H1 (cell line): Measurements from ENCODE around the gene TTC38. TPM values are rescaled to one million over a fixed set of nuclear protein-coding genes. Genes with fewer than 3 reads are reported as not detected.

Experiments used
- CTCF ChIA-PET: fragments of 300-600 bp; sonication (Branson Sonifier 250); formaldehyde crosslinking; loops from one replicate; lab custom pipeline; 2021; ENCODE audit not compliant: partially characterized antibody; lab: Charles Lee
- POLR2A ChIA-PET: fragments of 300-600 bp; sonication (Branson Sonifier 250); formaldehyde crosslinking; loops from one replicate; lab custom pipeline; 2021; ENCODE audit warnings: inconsistent platforms; ENCODE audit not compliant: partially characterized antibody; lab: Charles Lee
- DNase-seq, 2 experiments: peaks; one replicate each; pipeline versions ENCODE4 v3.0.0 to v3.0.0-alpha.2; 2010 to 2022; ENCODE audit warnings: low spot score in 2 of 2, low read depth in 1 of 2, mixed read lengths in 1 of 2
- FAIRE-seq: peaks from 2 replicates; lab custom pipeline; 2011; peaks lifted over from hg19 to GRCh38; lab: Jason Lieb, UNC
- H2AFZ ChIP-seq: 2 replicates; pipeline ENCODE4 v1.8.1; 2012; ENCODE audit warnings: low read length, inconsistent platforms
- H2AK5ac ChIP-seq: 2 replicates; pipeline ENCODE4 v1.6.1; 2013; ENCODE audit warnings: low read depth, low read length
- H2BK120ac ChIP-seq: replicated peaks from 2 replicates; pipeline ENCODE3; 2013; ENCODE audit warnings: low read depth, low read length, inconsistent platforms
- H2BK12ac ChIP-seq: 2 replicates; pipeline ENCODE4 v1.6.1; 2013; ENCODE audit warnings: low read depth, low read length
- H2BK15ac ChIP-seq: 2 replicates; pipeline ENCODE4 v1.6.1; 2013; ENCODE audit warnings: low read length
- H2BK20ac ChIP-seq: 2 replicates; pipeline ENCODE4 v1.6.1; 2013; ENCODE audit warnings: low read length
- H2BK5ac ChIP-seq: 2 replicates; pipeline ENCODE4 v1.6.1; 2013; ENCODE audit warnings: low read depth, low read length
- H3K14ac ChIP-seq: 2 replicates; pipeline ENCODE4 v1.6.1; 2013; ENCODE audit warnings: inconsistent platforms; ENCODE audit not compliant: insufficient read length
- H3K18ac ChIP-seq: 2 replicates; pipeline ENCODE4 v1.6.1; 2013; ENCODE audit warnings: low read length; ENCODE audit errors: extremely low read depth
- H3K23ac ChIP-seq: 2 replicates; pipeline ENCODE4 v1.6.1; 2013; ENCODE audit warnings: inconsistent platforms; ENCODE audit not compliant: insufficient read length
- H3K23me2 ChIP-seq: 2 replicates; pipeline ENCODE4 v1.6.1; 2013; ENCODE audit warnings: low read depth, low read length
- H3K27ac ChIP-seq: 2 replicates; pipeline ENCODE4 v1.6.1; 2011; ENCODE audit warnings: low read depth, low read length, inconsistent platforms
- H3K27me3 ChIP-seq, 4 experiments: replicated peaks in 1 of 4; 1 replicate in 1 of 4; 2 replicates in 3 of 4; pipeline versions ENCODE4 v1.6.1 to v1.8.1; 2011 to 2013; ENCODE audit warnings: low read length in 3 of 4, mild to moderate bottlenecking in 3 of 4, inconsistent platforms in 2 of 4, mixed read lengths in 2 of 4, moderate library complexity in 1 of 4; ENCODE audit not compliant: control insufficient read depth in 3 of 4, insufficient read depth in 3 of 4; ENCODE audit errors: extremely low read depth in 1 of 4
- H3K36me3 ChIP-seq, 4 experiments: 2 replicates each; pipeline versions ENCODE4 v1.6.1 to v1.8.1; 2011 to 2013; ENCODE audit warnings: mild to moderate bottlenecking in 4 of 4, low read length in 3 of 4, moderate library complexity in 2 of 4, control low read depth in 1 of 4, inconsistent platforms in 1 of 4; ENCODE audit not compliant: insufficient read depth in 4 of 4, control insufficient read depth in 2 of 4
- H3K4ac ChIP-seq: replicated peaks from 2 replicates; pipeline ENCODE3; 2013; ENCODE audit warnings: low read length, low read depth, mixed read lengths, inconsistent platforms; ENCODE audit not compliant: insufficient read length
- H3K4me1 ChIP-seq, 4 experiments: replicated peaks in 1 of 4; 1 replicate in 1 of 4; 2 replicates in 3 of 4; pipeline versions ENCODE4 v1.6.1 to v1.8.1; 2011 to 2013; ENCODE audit warnings: low read length in 3 of 4, inconsistent platforms in 2 of 4, mixed read lengths in 1 of 4; ENCODE audit not compliant: insufficient read depth in 4 of 4, control insufficient read depth in 3 of 4
- H3K4me2 ChIP-seq, 2 experiments: 2 replicates each; pipeline versions ENCODE4 v1.6.1 to v1.8.1; 2011 to 2013; ENCODE audit warnings: low read depth in 2 of 2, low read length in 2 of 2, control low read depth in 1 of 2, inconsistent platforms in 1 of 2, mild to moderate bottlenecking in 1 of 2; ENCODE audit not compliant: insufficient read depth in 1 of 2
- H3K4me3 ChIP-seq, 4 experiments: fragments of 200-600, 300-600 bp in 1 of 4; sonication (generic), shearing (Covaris generic), sonication (Bioruptor Twin) in 1 of 4; 2 replicates each; pipeline versions ENCODE4 v1.5.1 to v1.8.1; 2011 to 2016; ENCODE audit warnings: low read length in 4 of 4, low read depth in 3 of 4, control low read depth in 2 of 4, inconsistent platforms in 2 of 4, mild to moderate bottlenecking in 2 of 4, mixed read lengths in 1 of 4, moderate library complexity in 1 of 4; ENCODE audit not compliant: insufficient read depth in 2 of 4; ENCODE audit errors: extremely low read depth in 1 of 4
- H3K56ac ChIP-seq: replicated peaks from 2 replicates; pipeline ENCODE3; 2013; ENCODE audit warnings: low read depth, mild to moderate bottlenecking, mixed read lengths, low read length, inconsistent platforms; ENCODE audit not compliant: insufficient read length
- H3K79me1 ChIP-seq: 2 replicates; pipeline ENCODE4 v1.6.1; 2013; ENCODE audit warnings: low read depth, low read length, control low read depth
- H3K79me2 ChIP-seq, 2 experiments: 2 replicates each; pipeline versions ENCODE4 v1.6.1 to v1.8.1; 2012 to 2013; ENCODE audit warnings: low read length in 2 of 2, mild to moderate bottlenecking in 2 of 2, inconsistent platforms in 1 of 2; ENCODE audit not compliant: insufficient read depth in 2 of 2, control insufficient read depth in 1 of 2
- H3K9ac ChIP-seq, 4 experiments: replicated peaks in 1 of 4; 1 replicate in 1 of 4; 2 replicates in 3 of 4; pipeline versions ENCODE4 v1.6.1 to v1.8.1; 2011 to 2013; ENCODE audit warnings: low read depth in 3 of 4, low read length in 3 of 4, control low read depth in 2 of 4, mild to moderate bottlenecking in 2 of 4, moderate library complexity in 2 of 4, inconsistent platforms in 1 of 4; ENCODE audit errors: extremely low read depth in 1 of 4
- H3K9me3 ChIP-seq, 2 experiments: 2 replicates each; pipeline versions ENCODE4 v1.6.1 to v1.8.1; 2012 to 2013; ENCODE audit warnings: mild to moderate bottlenecking in 2 of 2, moderate library complexity in 2 of 2, control low read depth in 1 of 2, inconsistent platforms in 1 of 2, low read depth in 1 of 2, low read length in 1 of 2, mixed read lengths in 1 of 2; ENCODE audit not compliant: insufficient read depth in 2 of 2
- H4K20me1 ChIP-seq, 2 experiments: replicated peaks in 1 of 2; 2 replicates each; pipeline versions ENCODE3 to v1.8.1; 2011 to 2013; ENCODE audit warnings: inconsistent platforms in 2 of 2, low read length in 2 of 2, mild to moderate bottlenecking in 1 of 2; ENCODE audit not compliant: insufficient read depth in 2 of 2, control insufficient read depth in 1 of 2
- H4K5ac ChIP-seq: 2 replicates; pipeline ENCODE4 v1.6.1; 2013; ENCODE audit warnings: low read length, low read depth, mixed read lengths, inconsistent platforms; ENCODE audit not compliant: insufficient read length
- H4K8ac ChIP-seq: 2 replicates; pipeline ENCODE4 v1.8.0; 2013; ENCODE audit warnings: mild to moderate bottlenecking, moderate library complexity, low read length, inconsistent platforms; ENCODE audit not compliant: insufficient read depth; ENCODE audit errors: extremely low read depth
- H4K91ac ChIP-seq: replicated peaks from 2 replicates; pipeline ENCODE3; 2013; ENCODE audit warnings: low read length, mixed read lengths, inconsistent platforms; ENCODE audit not compliant: insufficient read length
- BACH1 ChIP-seq: IDR thresholded peaks from 2 replicates; pipeline ENCODE4 v1.6.1; 2012; ENCODE audit warnings: low read length, improper control_type of control experiment
- BRCA1 ChIP-seq: IDR thresholded peaks from 2 replicates; pipeline ENCODE4 v1.6.1; 2012; ENCODE audit warnings: low read depth, low read length, improper control_type of control experiment
- CTBP2 ChIP-seq: IDR thresholded peaks from 2 replicates; pipeline ENCODE4 v1.7.0; 2011; ENCODE audit warnings: borderline replicate concordance, mild to moderate bottlenecking, moderate library complexity, mixed read lengths, low read length; ENCODE audit not compliant: insufficient read depth, insufficient read length
- POLR2A ChIP-seq, 2 experiments: IDR thresholded peaks; 1 replicate in 1 of 2; 2 replicates in 1 of 2; pipeline ENCODE4 v1.6.1; 2011; ENCODE audit warnings: low read depth in 2 of 2, low read length in 2 of 2, mild to moderate bottlenecking in 2 of 2; ENCODE audit errors: control extremely low read depth in 1 of 2
- RFX5 ChIP-seq: IDR thresholded peaks from 2 replicates; pipeline ENCODE4 v1.6.1; 2011; ENCODE audit warnings: low read depth, low read length, improper control_type of control experiment, borderline replicate concordance
- TAF7 ChIP-seq: optimal IDR thresholded peaks from 2 replicates; pipeline ENCODE3; 2011; ENCODE audit warnings: low read depth, mild to moderate bottlenecking, inconsistent platforms, low read length, moderate library complexity, borderline replicate concordance
- WGBS, 2 experiments: shearing (Covaris generic) in 1 of 2; methylation state at CpG; one replicate each; pipeline versions ENCODE4 v1.1.6 to v1.1.7; 2013 to 2015; ENCODE audit warnings: low lambda C conversion rate in 2 of 2, mixed read lengths in 2 of 2, inconsistent platforms in 1 of 2, low coverage in 1 of 2, missing lambda C conversion rate in 1 of 2; ENCODE audit not compliant: insufficient replicate concordance in 2 of 2, insufficient coverage in 1 of 2, insufficient read length in 1 of 2; ENCODE audit errors: extremely low coverage in 1 of 2, missing lambda C conversion rate in 1 of 2; 5-methylcytosine and 5-hydroxymethylcytosine counted together
- polyA plus RNA-seq, 7 experiments: library from polyadenylated mRNA; depleted of rRNA in 3 of 7; stranded (reverse) in 5 of 7; unstranded in 2 of 7; fragments of >200 nt in 5 of 7; fragments of 200-250 nt in 2 of 7; gene quantifications; 1 replicate in 5 of 7; 2 replicates in 1 of 7; 4 replicates in 1 of 7; pipeline versions ENCODE4 v1.2.1 to v1.2.3, GENCODE V29; 2011 to 2013; ENCODE audit warnings: missing spikeins in 2 of 7, mixed read lengths in 2 of 7
- total RNA-seq: library from RNA; stranded (reverse); fragmentation: NEBNext Ultra II Directional; extraction: Animal tissue kit (Norgen Biotek cat#: 25700); gene quantifications from 2 replicates; pipeline ENCODE4 v1.2.1, GENCODE V29; 2021

The TTC38 gene
- total and polyA plus RNA-seq, 2 of the 8 experiments (the other 6 are each of a cell fraction or from before 2014, with no cell fraction given), result 25.3 to 34.8 TPM

- Histone ChIP-seq H3K9ac (no peak overlapping the region), H3K79me1 (no peaks in the 10 kb centered on the region; the same call in 1 of the 2 replicates), H3K4me2 (peak overlapping the region in 1 of 2 experiments; percentile 62; a peak in 1 of 4 replicates), H3K4me1 (peaks cover 0 to 4% (median 2%) of the 10 kb centered on the region in 4 experiments; a peak in 4 of 7 replicates), H3K27ac (no peak overlapping the region), H3K4me3 (no peak overlapping the region; a peak in 1 of 8 replicates), H3K27me3 (peaks cover 0 to 6% (median 2%) of the 10 kb centered on the region in 4 experiments; a peak in 2 of 7 replicates), H3K79me2 (no peaks in the 10 kb centered on the region), H4K5ac (no peak overlapping the region), H3K4ac (no peak overlapping the region), H3K14ac (no peak overlapping the region), H2AFZ (no peak overlapping the region), H3K23me2 (peaks cover 5% of the 10 kb centered on the region; the same call in 1 of the 2 replicates), H3K18ac (no peak overlapping the region), H4K91ac (no peak overlapping the region), H3K36me3 (no peaks in the 10 kb centered on the region), H3K23ac (no peak overlapping the region), H2BK5ac (no peak overlapping the region), H2AK5ac (no peak overlapping the region), H3K9me3 (no peaks in the 10 kb centered on the region; a peak in 1 of 4 replicates), H4K8ac (no peak overlapping the region), H3K56ac (no peak overlapping the region), H2BK12ac (no peak overlapping the region), H2BK15ac (no peak overlapping the region), H2BK20ac (no peak overlapping the region), H4K20me1 (no peaks in the 10 kb centered on the region), H2BK120ac (no peak overlapping the region)
- WGBS, 2 experiments, result 85% methylated on average over 9 of the region's 9 CpGs; no CpG with 5 or more reads in 1 of the 2 experiments
- FAIRE-seq (no peak), DNase-seq (no peak)
- POLR2A ChIA-PET, result no interaction called here
- TF ChIP-seq RFX5 (no peak), BACH1 (no peak), BRCA1 (no peak), CTBP2 (no peak), POLR2A (IDR thresholded peaks at IDR 0.05; ENCODE audit: control extremely low read depth in 1 of 2, low read depth in 2 of 2, low read length in 2 of 2) (no peak), TAF7 (no peak)
- CTCF ChIA-PET, result interaction anchor here (0.8 to 0.9 kb wide), 2 partner anchors 48 to 135 kb away, joined by 3 read pairs; no protein-coding TSS in a partner anchor
Observed at GRCh38 chr22:46251816-46252380, 15.9 kb upstream of the TTC38 start.
